ENCODE results near the gene DNALI1. TPM values are rescaled to one million over a fixed set of nuclear protein-coding genes. Genes with fewer than 3 reads are reported as not detected.

Gene DNALI1
- polyA plus RNA-seq, 1 of the 3 experiments (the other 2 are of a cell fraction), result 17.4 TPM

DNA sequence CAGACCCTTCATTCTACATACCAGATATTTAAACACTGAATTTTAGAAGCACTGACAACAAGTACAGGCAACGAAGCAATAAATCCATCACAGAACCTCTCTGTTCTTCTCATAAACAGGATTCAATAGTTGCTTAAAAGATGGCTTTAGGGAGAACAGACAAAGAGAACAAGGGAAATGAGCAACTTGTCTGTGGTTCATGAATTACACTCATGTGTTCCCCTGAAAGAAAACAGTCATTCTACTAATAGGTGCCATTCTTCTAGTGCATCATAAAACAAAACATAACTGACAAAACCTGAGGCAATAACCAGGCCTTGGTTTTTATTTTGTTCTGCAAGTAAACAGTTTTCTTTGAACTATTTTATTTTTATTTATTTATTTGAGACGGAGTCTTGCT is 32.2 kb downstream of the DNALI1 start:
- peaks cover 38% of the 10 kb centered on the region for H3K79me2 ChIP-seq (ENCODE audit: insufficient read depth)
- H3K36me3 ChIP-seq (replicated peaks in 1 of 2; ENCODE audit: control insufficient read depth in 1 of 2, insufficient read depth in 2 of 2, low read length in 1 of 2), result peaks cover 64 to 73% of the 10 kb centered on the region in 2 experiments
- no peak overlapping the region for H2AFZ ChIP-seq (ENCODE audit: low read depth)
- no peak overlapping the region for H3K27ac ChIP-seq (ENCODE audit: low read depth in 2 of 2, low read length in 1 of 2)
- H3K27me3 ChIP-seq (ENCODE audit: insufficient read depth), result no peaks in the 10 kb centered on the region
- no peak for TF ChIP-seq NRF1 (IDR thresholded peaks at IDR 0.05; ENCODE audit: low read depth, low read length)
- H3K9me3 ChIP-seq, result no peaks in the 10 kb centered on the region
- no peak overlapping the region for H3K4me2 ChIP-seq
- POLR2A ChIA-PET, result no interaction called here
- 100% methylated on average over 2 of the region's 2 CpGs for WGBS (ENCODE audit: low lambda C conversion rate)
- H3F3A ChIP-seq (replicated peaks; ENCODE audit: insufficient read depth), result no peaks in the 10 kb centered on the region
- DNase-seq, result no peak
- CTCF ChIA-PET, result interaction anchor here (1.4 to 1.5 kb wide), 2 partner anchors 14 to 103 kb away, joined by 3 to 7 read pairs; no protein-coding TSS in a partner anchor
- no peaks in the 10 kb centered on the region for H3K9me2 ChIP-seq
- H4K20me1 ChIP-seq (ENCODE audit: insufficient read depth), result peaks cover 5% of the 10 kb centered on the region
- H3K4me1 ChIP-seq (ENCODE audit: control insufficient read depth in 1 of 2, insufficient read depth in 2 of 2, low read depth in 1 of 2, low read length in 1 of 2), result peaks cover 2 to 5% of the 10 kb centered on the region in 2 experiments; a peak in 3 of 4 replicates
- H3K4me3 ChIP-seq (ENCODE audit: low read depth in 2 of 2, low read length in 1 of 2), result no peak overlapping the region
- no peak overlapping the region for H3K9ac ChIP-seq

DNA sequence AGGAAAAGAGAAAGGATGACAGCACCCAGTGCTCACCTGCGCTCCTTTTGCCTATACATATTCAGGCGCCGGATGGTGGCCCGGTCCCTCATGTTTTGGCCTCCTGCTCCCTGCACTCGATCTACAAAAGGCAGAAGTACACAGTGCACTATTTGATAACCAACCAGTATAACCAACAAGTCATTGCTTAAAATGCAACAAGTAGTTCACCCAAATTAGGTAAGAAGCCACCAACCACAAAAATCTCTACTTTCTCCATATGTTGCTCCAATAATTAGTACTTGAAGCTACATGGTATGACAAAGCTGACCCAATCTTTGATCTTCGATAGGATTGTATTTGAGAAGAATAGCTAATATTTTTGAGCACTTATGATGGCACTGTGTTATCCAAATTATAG is 37.0 kb downstream of the DNALI1 start:
- POLR2A ChIA-PET, result interaction anchor here (0.8 kb wide), 1 partner anchor 9 kb away, joined by 3 read pairs; no protein-coding TSS in a partner anchor
- no peaks in the 10 kb centered on the region for H3F3A ChIP-seq (replicated peaks; ENCODE audit: insufficient read depth)
- H3K4me3 ChIP-seq (ENCODE audit: low read depth in 2 of 2, low read length in 1 of 2), result peak overlapping the region in 1 of 2 experiments; percentile 12; a peak in 1 of 4 replicates
- no peak overlapping the region for H3K9ac ChIP-seq
- no peak for DNase-seq
- peaks cover 31 to 43% of the 10 kb centered on the region in 2 experiments for H3K36me3 ChIP-seq (replicated peaks in 1 of 2; ENCODE audit: control insufficient read depth in 1 of 2, insufficient read depth in 2 of 2, low read length in 1 of 2)
- peaks cover 8% of the 10 kb centered on the region for H4K20me1 ChIP-seq (ENCODE audit: insufficient read depth)
- 97% methylated on average over 6 of the region's 6 CpGs for WGBS (ENCODE audit: low lambda C conversion rate)
- no peaks in the 10 kb centered on the region for H3K9me2 ChIP-seq
- H3K4me2 ChIP-seq, result peak overlapping the region; percentile 99
- peaks cover 10 to 20% of the 10 kb centered on the region in 2 experiments; a peak in 3 of 4 replicates for H3K4me1 ChIP-seq (ENCODE audit: control insufficient read depth in 1 of 2, insufficient read depth in 2 of 2, low read depth in 1 of 2, low read length in 1 of 2)
- H3K27me3 ChIP-seq (ENCODE audit: insufficient read depth), result no peaks in the 10 kb centered on the region
- CTCF ChIA-PET, result interaction anchor here (0.8 to 1.3 kb wide), 4 partner anchors 9 to 89 kb away, joined by 3 read pairs; no protein-coding TSS in a partner anchor
- TF ChIP-seq FOSL2 (IDR thresholded peaks at IDR 0.05; ENCODE audit: borderline replicate concordance, low read depth) (no peak), GABPA (IDR thresholded peaks at IDR 0.05; ENCODE audit: low read depth) (no peak), SIN3A (IDR thresholded peaks at IDR 0.05; ENCODE audit: borderline replicate concordance, low read depth, low read length) (no peak), RXRA (IDR thresholded peaks at IDR 0.05; ENCODE audit: borderline replicate concordance, low read depth) (no peak), FOXM1 (IDR thresholded peaks at IDR 0.05; ENCODE audit: low read depth) (no peak), TCF12 (IDR thresholded peaks at IDR 0.05) (no peak), MEF2A (IDR thresholded peaks at IDR 0.05; ENCODE audit: borderline replicate concordance, low read depth) (no peak), JUND (IDR thresholded peaks at IDR 0.05) (no peak), ELF1 (IDR thresholded peaks at IDR 0.05) (no peak)
- TF ChIP-seq, protein P1, sequence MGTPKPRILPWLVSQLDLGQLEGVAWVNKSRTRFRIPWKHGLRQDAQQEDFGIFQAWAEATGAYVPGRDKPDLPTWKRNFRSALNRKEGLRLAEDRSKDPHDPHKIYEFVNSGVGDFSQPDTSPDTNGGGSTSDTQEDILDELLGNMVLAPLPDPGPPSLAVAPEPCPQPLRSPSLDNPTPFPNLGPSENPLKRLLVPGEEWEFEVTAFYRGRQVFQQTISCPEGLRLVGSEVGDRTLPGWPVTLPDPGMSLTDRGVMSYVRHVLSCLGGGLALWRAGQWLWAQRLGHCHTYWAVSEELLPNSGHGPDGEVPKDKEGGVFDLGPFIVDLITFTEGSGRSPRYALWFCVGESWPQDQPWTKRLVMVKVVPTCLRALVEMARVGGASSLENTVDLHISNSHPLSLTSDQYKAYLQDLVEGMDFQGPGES (IDR thresholded peaks at IDR 0.05; ENCODE audit: low read depth, low read length), result no peak
- TF ChIP-seq, protein P2, sequence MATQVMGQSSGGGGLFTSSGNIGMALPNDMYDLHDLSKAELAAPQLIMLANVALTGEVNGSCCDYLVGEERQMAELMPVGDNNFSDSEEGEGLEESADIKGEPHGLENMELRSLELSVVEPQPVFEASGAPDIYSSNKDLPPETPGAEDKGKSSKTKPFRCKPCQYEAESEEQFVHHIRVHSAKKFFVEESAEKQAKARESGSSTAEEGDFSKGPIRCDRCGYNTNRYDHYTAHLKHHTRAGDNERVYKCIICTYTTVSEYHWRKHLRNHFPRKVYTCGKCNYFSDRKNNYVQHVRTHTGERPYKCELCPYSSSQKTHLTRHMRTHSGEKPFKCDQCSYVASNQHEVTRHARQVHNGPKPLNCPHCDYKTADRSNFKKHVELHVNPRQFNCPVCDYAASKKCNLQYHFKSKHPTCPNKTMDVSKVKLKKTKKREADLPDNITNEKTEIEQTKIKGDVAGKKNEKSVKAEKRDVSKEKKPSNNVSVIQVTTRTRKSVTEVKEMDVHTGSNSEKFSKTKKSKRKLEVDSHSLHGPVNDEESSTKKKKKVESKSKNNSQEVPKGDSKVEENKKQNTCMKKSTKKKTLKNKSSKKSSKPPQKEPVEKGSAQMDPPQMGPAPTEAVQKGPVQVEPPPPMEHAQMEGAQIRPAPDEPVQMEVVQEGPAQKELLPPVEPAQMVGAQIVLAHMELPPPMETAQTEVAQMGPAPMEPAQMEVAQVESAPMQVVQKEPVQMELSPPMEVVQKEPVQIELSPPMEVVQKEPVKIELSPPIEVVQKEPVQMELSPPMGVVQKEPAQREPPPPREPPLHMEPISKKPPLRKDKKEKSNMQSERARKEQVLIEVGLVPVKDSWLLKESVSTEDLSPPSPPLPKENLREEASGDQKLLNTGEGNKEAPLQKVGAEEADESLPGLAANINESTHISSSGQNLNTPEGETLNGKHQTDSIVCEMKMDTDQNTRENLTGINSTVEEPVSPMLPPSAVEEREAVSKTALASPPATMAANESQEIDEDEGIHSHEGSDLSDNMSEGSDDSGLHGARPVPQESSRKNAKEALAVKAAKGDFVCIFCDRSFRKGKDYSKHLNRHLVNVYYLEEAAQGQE (IDR thresholded peaks at IDR 0.05; ENCODE audit: low read depth, low read length), result no peak
- H2AFZ ChIP-seq (ENCODE audit: low read depth), result no peak overlapping the region
- no peaks in the 10 kb centered on the region for H3K9me3 ChIP-seq
- peaks cover 47% of the 10 kb centered on the region for H3K79me2 ChIP-seq (ENCODE audit: insufficient read depth)
- H3K27ac ChIP-seq (ENCODE audit: low read depth in 2 of 2, low read length in 1 of 2), result no peak overlapping the region

Data from SK-N-SH (cell line).